LNCaP clone FGC (cell line): ENCODE results near the gene RNF40.

ENCODE experiments used
- DNase-seq: peaks from one replicate; pipeline ENCODE4 v3.0.0-alpha.2; 2011; ENCODE audit warnings: low read depth
- H3K4me3 ChIP-seq: 2 replicates; pipeline ENCODE4 v1.5.1; 2011; ENCODE audit warnings: mild to moderate bottlenecking, low read depth, low read length, control low read depth
- TF ChIP-seq, protein P1 (sequence below): IDR thresholded peaks from 2 replicates; pipeline ENCODE4 v1.5.1; 2012; ENCODE audit warnings: mild to moderate bottlenecking; ENCODE audit not compliant: control insufficient read depth, insufficient read depth; ENCODE audit errors: extremely low read depth

Gene RNF40

DNA sequence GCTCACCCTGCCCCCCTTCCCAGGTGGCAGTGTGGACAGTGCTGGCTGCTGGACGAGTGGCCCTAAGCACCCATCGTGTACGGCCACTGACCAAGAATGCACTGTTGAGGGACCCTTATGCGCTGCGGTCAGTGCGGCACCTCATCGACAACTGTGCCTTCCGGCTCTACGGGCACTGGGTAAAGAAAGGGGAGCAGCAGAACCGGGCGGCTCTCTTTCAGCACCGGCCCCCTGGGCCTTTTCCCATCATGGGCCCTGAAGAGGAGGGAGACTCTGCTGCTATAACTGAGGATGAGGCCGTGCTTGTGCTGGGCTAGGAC, 5.4 kb upstream of the RNF40 start:
- no peak overlapping the region for H3K4me3 ChIP-seq
- no peak for DNase-seq
- TF ChIP-seq, protein P1, sequence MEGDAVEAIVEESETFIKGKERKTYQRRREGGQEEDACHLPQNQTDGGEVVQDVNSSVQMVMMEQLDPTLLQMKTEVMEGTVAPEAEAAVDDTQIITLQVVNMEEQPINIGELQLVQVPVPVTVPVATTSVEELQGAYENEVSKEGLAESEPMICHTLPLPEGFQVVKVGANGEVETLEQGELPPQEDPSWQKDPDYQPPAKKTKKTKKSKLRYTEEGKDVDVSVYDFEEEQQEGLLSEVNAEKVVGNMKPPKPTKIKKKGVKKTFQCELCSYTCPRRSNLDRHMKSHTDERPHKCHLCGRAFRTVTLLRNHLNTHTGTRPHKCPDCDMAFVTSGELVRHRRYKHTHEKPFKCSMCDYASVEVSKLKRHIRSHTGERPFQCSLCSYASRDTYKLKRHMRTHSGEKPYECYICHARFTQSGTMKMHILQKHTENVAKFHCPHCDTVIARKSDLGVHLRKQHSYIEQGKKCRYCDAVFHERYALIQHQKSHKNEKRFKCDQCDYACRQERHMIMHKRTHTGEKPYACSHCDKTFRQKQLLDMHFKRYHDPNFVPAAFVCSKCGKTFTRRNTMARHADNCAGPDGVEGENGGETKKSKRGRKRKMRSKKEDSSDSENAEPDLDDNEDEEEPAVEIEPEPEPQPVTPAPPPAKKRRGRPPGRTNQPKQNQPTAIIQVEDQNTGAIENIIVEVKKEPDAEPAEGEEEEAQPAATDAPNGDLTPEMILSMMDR: no peak

DNA sequence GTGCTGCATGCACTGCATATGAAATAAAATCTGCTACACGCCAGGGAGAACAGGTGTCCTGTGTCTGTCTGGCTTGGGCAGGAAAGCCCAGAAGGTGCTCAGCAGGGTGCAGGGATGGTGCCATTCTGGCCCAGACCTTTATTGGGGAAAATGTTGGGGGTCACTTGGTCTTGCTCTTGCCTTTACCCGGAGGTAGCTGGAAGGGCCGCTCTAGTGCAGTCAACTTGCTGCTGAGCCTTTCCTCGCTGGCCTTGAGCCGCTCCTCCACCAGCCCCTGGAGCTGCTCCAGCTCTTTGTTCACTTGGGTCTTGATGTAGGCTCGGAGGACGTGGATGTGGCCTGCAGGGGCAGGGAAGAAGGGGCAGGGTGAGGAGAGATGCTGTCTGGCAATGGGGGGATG, 4.8 kb upstream of the RNF40 start:
- TF ChIP-seq, protein P1: no peak
- no peak overlapping the region for H3K4me3 ChIP-seq
- no peak for DNase-seq

DNA sequence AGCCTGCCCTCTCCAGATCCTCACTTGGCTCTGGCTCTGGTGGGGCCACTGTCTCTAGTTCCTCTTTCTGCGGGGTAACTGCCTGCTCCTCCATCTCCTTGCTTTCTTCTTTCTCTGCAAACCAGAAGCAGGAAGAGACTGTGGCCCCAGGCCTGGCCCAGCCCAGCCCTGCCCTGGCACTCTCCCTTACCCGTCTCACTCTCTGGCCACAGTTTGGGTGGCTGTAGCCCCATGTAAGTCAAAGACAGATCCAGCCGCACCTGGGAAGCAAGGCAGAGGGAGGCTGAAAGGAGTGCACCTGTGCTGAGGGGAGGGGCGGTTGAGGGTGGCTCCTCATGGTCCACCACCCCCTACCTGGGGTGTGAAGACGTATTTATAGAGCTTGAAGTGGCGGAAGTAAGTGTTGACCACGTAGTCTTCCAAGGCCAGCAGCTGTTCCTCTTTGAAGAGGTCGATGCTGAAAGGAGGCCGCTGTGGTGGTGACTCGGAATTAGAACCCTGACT, 3.1 kb upstream of the RNF40 start:
- H3K4me3 ChIP-seq: no peak overlapping the region
- no peak for DNase-seq
- TF ChIP-seq, protein P1: no peak

DNA sequence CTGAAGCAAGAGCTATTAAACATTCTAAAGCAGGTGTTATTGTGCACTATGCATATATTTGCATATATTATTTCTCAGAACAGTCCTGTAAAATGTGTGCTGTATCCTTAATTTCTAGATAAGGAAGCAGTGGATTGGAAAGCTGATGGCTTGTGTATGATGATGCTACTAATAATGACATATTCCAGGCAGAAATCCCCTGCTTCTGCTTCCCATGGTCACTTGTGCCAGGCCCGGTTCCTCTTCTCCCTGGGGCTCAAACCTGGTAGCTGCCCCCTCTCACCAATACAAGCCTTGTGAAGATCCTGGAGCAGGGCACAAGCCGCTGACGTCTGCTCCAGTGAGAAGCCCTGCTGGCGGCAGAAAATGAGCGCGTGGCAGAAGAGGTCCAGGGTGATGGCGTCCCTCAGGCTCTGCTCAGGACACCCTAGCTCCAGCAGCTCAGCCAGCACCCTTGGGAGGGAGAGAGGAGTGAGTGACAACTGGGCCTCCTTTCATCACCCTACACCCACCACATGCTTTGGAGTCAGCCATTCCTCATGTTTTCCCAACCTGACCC, 2.0 kb upstream of the RNF40 start:
- no peak for DNase-seq
- TF ChIP-seq, protein P1: no peak
- no peak overlapping the region for H3K4me3 ChIP-seq

DNA sequence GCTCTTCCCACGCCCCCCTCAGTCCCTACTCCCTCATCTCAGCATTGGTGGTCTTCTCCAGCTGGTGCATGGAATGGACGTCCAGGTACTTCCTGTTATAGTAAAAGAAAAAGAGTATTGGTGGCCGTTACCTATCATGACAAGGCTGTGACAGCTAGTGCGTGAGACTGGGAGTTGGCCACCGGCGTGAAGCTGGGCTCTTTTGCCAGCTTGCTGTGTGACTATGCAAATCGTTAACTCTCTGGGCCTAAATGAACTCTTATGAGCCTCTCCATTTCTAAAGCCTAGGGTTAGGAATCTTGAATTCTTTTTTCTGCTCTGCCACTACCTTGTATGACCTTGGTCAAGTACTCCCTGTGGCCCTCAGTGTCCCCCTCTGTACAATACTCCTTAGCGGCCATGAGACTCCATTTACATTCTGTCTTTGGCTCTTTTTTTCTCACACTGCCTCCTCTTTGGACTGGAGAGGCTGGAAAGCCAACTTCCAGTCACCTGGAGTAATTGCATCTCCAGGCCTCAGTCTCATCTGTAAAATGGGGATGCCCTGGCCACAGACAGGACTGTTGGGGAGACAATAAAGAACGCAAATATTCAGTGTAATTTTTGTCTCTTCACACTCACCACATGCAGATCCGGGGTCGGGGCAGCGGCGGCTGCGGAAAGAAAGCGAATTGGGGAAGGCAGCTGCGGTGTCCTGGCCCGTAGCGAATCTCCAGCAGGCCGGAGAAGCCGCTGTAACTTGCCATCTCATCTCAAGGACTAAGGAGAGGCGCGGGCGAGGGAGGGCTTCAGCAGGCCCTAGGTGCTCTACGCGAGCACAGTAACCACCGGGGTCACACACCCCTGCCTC, 1.3 kb upstream of the RNF40 start:
- TF ChIP-seq, protein P1: no peak
- no peak for DNase-seq
- peak overlapping the region; percentile 78 for H3K4me3 ChIP-seq

DNA sequence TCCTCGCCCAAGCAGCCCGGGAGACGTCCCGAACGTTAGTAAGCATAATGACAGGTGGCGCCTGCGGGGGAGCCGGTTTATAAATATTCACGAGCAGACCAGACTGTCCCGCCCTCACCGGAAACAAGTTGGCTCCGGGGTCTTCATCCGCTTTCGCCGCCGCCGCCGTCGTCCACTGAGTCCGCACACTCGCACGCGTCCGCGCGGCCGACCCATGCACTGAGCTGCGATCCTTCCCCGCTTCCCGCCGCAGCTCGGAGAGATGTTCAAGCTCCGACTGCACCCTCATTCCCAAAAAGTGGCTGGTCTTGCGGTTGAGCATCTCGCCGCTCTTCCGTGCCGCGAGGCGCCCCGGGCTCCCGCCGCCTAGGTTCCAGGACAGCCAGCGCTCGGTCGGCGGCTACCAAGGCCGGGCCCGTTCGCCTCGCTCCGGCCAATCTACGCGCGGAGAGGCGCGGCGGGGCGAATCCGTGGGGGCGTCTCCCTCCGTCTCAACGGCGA, 645 bp upstream of the RNF40 start:
- TF ChIP-seq, protein P1: no peak
- no peak for DNase-seq
- H3K4me3 ChIP-seq: peak overlapping the region; percentile 78
